Osteoblast (primary cell): ENCODE results near the gene LRBA. TPM values are rescaled to one million over a fixed set of nuclear protein-coding genes. Genes with fewer than 3 reads are reported as not detected.
A peak's percentile ranks its signal among the peaks of the same experiment; 100 is the strongest.
"Not testable (repeated sequence)": the region's sequence is repeated elsewhere in the genome, so short reads cannot be mapped to it uniquely, and the experiment has no call there.

Experiments
- DNase-seq: peaks from one replicate; pipeline ENCODE4 v3.0.0; 2011; ENCODE audit warnings: low spot score, mixed read lengths; ENCODE audit not compliant: insufficient read length; ENCODE audit errors: missing footprints
- H2AFZ ChIP-seq: 2 replicates; pipeline ENCODE4 v1.6.0; 2011; ENCODE audit warnings: mild to moderate bottlenecking, low read length
- H3K27ac ChIP-seq: 2 replicates; pipeline ENCODE4 v1.5.1; 2011; ENCODE audit warnings: mild to moderate bottlenecking, low read depth, low read length, moderate library complexity
- H3K27me3 ChIP-seq: 2 replicates; pipeline ENCODE4 v1.6.0; 2012; ENCODE audit warnings: mild to moderate bottlenecking, control low read depth, inconsistent platforms, low read length, moderate library complexity; ENCODE audit not compliant: insufficient read depth
- H3K36me3 ChIP-seq: 2 replicates; pipeline ENCODE4 v1.5.1; 2011; ENCODE audit warnings: mild to moderate bottlenecking, low read length, control low read depth, moderate library complexity; ENCODE audit not compliant: insufficient read depth
- H3K4me1 ChIP-seq: 2 replicates; pipeline ENCODE4 v1.5.1; 2011; ENCODE audit warnings: mild to moderate bottlenecking, low read length, control low read depth, moderate library complexity; ENCODE audit not compliant: insufficient read depth
- H3K4me2 ChIP-seq: 2 replicates; pipeline ENCODE4 v1.6.0; 2011; ENCODE audit warnings: mild to moderate bottlenecking, low read length; ENCODE audit not compliant: insufficient read depth
- H3K4me3 ChIP-seq: fragments of 200-600 bp; sonication (generic); 3 replicates; pipeline ENCODE4 v1.5.1; 2012; ENCODE audit warnings: mild to moderate bottlenecking, low read length, inconsistent platforms; ENCODE audit not compliant: insufficient read depth
- H3K79me2 ChIP-seq: 2 replicates; pipeline ENCODE4 v1.6.0; 2012; ENCODE audit warnings: mild to moderate bottlenecking, low read length, control low read depth, inconsistent platforms; ENCODE audit not compliant: insufficient read depth
- H3K9me3 ChIP-seq: 2 replicates; pipeline ENCODE4 v1.5.1; 2011; ENCODE audit warnings: low read depth, low read length, control low read depth
- H4K20me1 ChIP-seq: 2 replicates; pipeline ENCODE4 v1.6.0; 2012; ENCODE audit warnings: mild to moderate bottlenecking, low read length, control low read depth; ENCODE audit not compliant: insufficient read depth
- total RNA-seq: library from RNA; depleted of rRNA; stranded (reverse); fragments of >200 nt; gene quantifications from 2 replicates; pipeline ENCODE4 v1.2.3, GENCODE V29; 2012
- TF ChIP-seq, protein P1 (sequence below): IDR thresholded peaks from 2 replicates; pipeline ENCODE4 v1.5.1; 2011; ENCODE audit warnings: mild to moderate bottlenecking, low read depth, low read length, moderate library complexity; ENCODE audit errors: extremely low read depth

LRBA gene
- total RNA-seq, 1 donor: 67.3 TPM

DNA sequence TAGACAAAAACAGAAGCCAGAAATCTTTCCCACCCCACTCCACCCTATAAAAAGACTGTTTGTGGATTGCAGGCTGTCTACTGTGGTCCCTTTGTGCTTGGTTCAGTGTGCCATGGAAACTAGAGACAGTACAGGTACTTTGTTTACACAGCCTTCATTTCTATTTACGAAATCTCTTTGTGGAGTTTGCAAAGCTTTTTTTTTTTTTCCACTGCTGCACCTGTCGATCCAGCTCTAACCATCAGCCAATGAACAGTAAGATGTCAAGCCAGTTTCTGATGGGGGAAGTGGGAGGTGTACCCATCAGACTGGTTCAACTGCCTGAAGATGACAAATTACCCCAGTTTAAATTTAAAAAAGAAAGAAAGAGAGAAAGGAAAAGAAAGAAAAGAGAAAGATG lies 20.2 kb upstream of the LRBA start:
- no peaks in the 10 kb centered on the region for H3K79me2 ChIP-seq
- no peak overlapping the region for H2AFZ ChIP-seq
- no peak overlapping the region for H3K4me3 ChIP-seq
- no peak overlapping the region for H3K4me2 ChIP-seq
- no peaks in the 10 kb centered on the region for H4K20me1 ChIP-seq
- H3K27ac ChIP-seq: no peak overlapping the region
- H3K27me3 ChIP-seq: no peaks in the 10 kb centered on the region
- peaks cover 7% of the 10 kb centered on the region for H3K4me1 ChIP-seq
- DNase-seq: no peak
- TF ChIP-seq, protein P1, sequence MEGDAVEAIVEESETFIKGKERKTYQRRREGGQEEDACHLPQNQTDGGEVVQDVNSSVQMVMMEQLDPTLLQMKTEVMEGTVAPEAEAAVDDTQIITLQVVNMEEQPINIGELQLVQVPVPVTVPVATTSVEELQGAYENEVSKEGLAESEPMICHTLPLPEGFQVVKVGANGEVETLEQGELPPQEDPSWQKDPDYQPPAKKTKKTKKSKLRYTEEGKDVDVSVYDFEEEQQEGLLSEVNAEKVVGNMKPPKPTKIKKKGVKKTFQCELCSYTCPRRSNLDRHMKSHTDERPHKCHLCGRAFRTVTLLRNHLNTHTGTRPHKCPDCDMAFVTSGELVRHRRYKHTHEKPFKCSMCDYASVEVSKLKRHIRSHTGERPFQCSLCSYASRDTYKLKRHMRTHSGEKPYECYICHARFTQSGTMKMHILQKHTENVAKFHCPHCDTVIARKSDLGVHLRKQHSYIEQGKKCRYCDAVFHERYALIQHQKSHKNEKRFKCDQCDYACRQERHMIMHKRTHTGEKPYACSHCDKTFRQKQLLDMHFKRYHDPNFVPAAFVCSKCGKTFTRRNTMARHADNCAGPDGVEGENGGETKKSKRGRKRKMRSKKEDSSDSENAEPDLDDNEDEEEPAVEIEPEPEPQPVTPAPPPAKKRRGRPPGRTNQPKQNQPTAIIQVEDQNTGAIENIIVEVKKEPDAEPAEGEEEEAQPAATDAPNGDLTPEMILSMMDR: no peak
- no peaks in the 10 kb centered on the region for H3K9me3 ChIP-seq
- H3K36me3 ChIP-seq: no peaks in the 10 kb centered on the region

DNA sequence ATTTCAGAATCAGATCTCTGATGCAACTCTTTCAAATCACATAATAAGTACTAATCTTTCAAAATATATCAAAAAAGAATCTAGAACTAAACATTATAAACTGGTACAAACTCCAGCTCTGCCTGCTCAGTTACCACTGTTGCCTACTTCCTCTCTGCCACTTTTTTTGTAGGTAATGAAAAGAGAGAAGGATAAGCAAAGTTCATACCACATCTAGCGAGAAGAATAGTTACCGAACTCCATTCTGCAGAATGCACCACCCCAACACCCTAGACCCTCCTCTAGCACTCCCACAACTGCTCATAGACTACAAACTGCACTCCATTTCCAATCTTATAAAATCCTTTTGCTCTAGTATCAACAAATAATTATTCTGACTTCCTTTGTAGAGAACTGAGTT lies 19.7 kb upstream of the LRBA start:
- Histone ChIP-seq H4K20me1 (no peaks in the 10 kb centered on the region), H3K36me3 (no peaks in the 10 kb centered on the region), H3K27me3 (no peaks in the 10 kb centered on the region), H3K79me2 (no peaks in the 10 kb centered on the region), H3K4me1 (peaks cover 7% of the 10 kb centered on the region), H3K4me2 (no peak overlapping the region), H3K4me3 (no peak overlapping the region), H2AFZ (no peak overlapping the region), H3K27ac (no peak overlapping the region), H3K9me3 (no peaks in the 10 kb centered on the region)
- TF ChIP-seq, protein P1: no peak
- no peak for DNase-seq

DNA sequence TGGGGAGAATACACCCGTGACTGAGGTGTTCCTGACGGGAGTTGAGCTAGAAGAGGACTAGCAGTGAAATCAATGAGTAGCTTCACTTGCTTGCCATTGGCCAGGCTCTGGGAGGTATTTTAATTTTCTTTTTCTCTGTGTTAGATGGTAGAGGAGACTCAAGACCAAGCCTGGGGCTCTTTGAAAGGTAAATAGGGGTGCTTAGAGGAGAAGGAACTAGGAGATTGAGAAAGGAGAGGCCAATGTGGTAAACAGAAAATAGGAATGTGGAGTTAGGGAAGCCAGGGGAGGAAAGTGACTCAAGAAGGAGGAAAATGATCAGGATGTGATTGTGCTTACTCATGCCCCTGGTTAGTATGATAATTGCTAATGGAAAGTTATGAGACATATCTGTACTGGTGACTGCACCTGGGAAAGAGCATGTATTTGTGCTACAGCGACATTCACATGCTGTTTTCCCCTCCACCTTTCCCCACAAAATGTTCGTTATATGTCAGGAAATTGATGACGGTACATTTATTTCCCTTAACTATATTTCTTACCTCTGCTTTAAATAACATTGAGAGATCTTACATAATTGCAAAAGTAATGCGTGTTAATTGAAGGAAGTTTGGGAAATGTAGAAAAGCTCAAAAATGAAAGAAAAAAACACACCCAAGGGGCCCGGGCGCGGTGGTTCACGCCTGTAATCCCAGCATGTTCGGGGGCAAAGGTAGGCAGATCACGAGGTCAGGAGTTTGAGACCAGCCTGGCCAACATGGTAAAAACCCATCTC lies 16.9 kb upstream of the LRBA start:
- H3K27me3 ChIP-seq: no peaks in the 10 kb centered on the region
- no peaks in the 10 kb centered on the region for H4K20me1 ChIP-seq
- H3K79me2 ChIP-seq: no peaks in the 10 kb centered on the region
- no peaks in the 10 kb centered on the region for H3K36me3 ChIP-seq
- peak overlapping the region; percentile 20 for H3K27ac ChIP-seq
- peak; percentile 84 for DNase-seq
- H3K4me2 ChIP-seq: peak overlapping the region; percentile 17
- H3K9me3 ChIP-seq: no peaks in the 10 kb centered on the region
- TF ChIP-seq, protein P1: no peak
- H3K4me3 ChIP-seq: no peak overlapping the region
- peaks cover 7% of the 10 kb centered on the region for H3K4me1 ChIP-seq
- H2AFZ ChIP-seq: peak overlapping the region; percentile 48

DNA sequence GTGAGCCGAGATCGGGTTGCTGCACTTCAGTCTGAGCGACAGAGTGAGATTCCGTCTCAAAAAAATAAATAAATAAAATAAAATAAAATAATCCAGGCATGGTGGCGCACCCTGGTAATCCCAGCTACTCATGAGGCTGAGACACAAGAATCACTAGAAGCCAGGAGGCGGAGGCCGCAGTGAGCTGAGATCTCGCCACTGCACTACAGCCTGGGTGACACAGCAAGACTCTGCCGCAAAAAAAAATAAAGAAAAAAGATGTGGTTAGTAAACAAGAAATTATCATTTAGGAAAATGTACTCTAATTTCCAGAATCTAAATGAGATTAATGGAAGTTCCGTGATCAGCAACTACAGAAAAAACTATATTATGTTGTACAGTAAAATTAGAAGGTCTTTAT lies 14.5 kb upstream of the LRBA start:
- peaks cover 7% of the 10 kb centered on the region for H3K4me1 ChIP-seq
- TF ChIP-seq, protein P1: no peak
- H3K4me2 ChIP-seq: no peak overlapping the region
- no peaks in the 10 kb centered on the region for H4K20me1 ChIP-seq
- no peaks in the 10 kb centered on the region for H3K27me3 ChIP-seq
- DNase-seq: no peak
- H3K4me3 ChIP-seq: no peak overlapping the region
- H3K79me2 ChIP-seq: no peaks in the 10 kb centered on the region
- no peak overlapping the region for H3K27ac ChIP-seq
- no peaks in the 10 kb centered on the region for H3K9me3 ChIP-seq
- H2AFZ ChIP-seq: no peak overlapping the region
- no peaks in the 10 kb centered on the region for H3K36me3 ChIP-seq

DNA sequence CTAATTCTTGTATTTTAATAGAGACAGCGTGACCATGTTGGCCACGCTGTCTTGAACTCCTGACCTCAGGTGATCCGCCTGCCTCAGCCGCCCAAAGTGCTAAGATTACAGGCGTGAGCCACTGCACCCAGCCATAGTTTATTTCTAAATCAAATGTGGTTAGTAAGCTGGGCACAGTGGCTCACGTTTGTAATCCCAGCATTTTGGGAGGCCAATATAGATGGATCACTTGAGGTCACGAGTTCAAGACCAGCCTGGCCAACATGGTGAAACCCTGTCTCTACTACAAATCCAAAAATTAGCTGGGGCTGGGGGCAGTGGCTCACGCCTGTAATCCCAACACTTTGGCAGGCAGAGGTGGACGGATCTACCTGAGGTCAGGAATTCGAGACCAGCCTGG lies 13.9 kb upstream of the LRBA start:
- not testable (repeated sequence) for H3K4me2 ChIP-seq, H3K9me3 ChIP-seq, H3K4me1 ChIP-seq, H3K4me3 ChIP-seq, H3K79me2 ChIP-seq, H2AFZ ChIP-seq, H3K27ac ChIP-seq, H3K36me3 ChIP-seq, DNase-seq, H4K20me1 ChIP-seq, H3K27me3 ChIP-seq
